ENCODE results near the gene XRCC2.
"Not testable (repeated sequence)": the region's sequence is repeated elsewhere in the genome, so short reads cannot be mapped to it uniquely, and the experiment has no call there.

The XRCC2 gene

GRCh38 chr7:152663931-152664330, 12.0 kb downstream of the XRCC2 start:
- no peak for DNase-seq

GRCh38 chr7:152663148-152663740, 12.7 kb downstream of the XRCC2 start:
- no peak for DNase-seq

GRCh38 chr7:152661479-152661878, 14.5 kb downstream of the XRCC2 start:
- no peak for DNase-seq

- no peak for DNase-seq
These were observed 15.9 kb downstream of the XRCC2 start for GRCh38 chr7:152660021-152660420.

- DNase-seq = no peak
These were observed 21.0 kb downstream of the XRCC2 start for GRCh38 chr7:152654971-152655370.

GRCh38 chr7:152649220-152649619, 26.7 kb downstream of the XRCC2 start:
- no peak for DNase-seq

GRCh38 chr7:152647009-152647408, 28.9 kb downstream of the XRCC2 start:
- no peak for DNase-seq

- DNase-seq = not testable (repeated sequence)
These were observed 29.4 kb downstream of the XRCC2 start for GRCh38 chr7:152646579-152646978.

- no peak for DNase-seq
These were observed 31.9 kb downstream of the XRCC2 start for GRCh38 chr7:152643979-152644559.

GRCh38 chr7:152641384-152641783, 34.6 kb downstream of the XRCC2 start:
- no peak for DNase-seq

GRCh38 chr7:152640829-152641228, 35.1 kb downstream of the XRCC2 start:
- DNase-seq = no peak

GRCh38 chr7:152637920-152638580, 37.9 kb downstream of the XRCC2 start:
- no peak for DNase-seq

GRCh38 chr7:152637161-152637560, 38.8 kb downstream of the XRCC2 start:
- DNase-seq = no peak

- no peak for DNase-seq
These were observed 39.5 kb downstream of the XRCC2 start for GRCh38 chr7:152636441-152636840.

GRCh38 chr7:152633504-152633903, 42.4 kb downstream of the XRCC2 start:
- DNase-seq = no peak

GRCh38 chr7:152633072-152633471, 42.9 kb downstream of the XRCC2 start:
- no peak for DNase-seq

- DNase-seq = not testable (repeated sequence)
These were observed 47.2 kb downstream of the XRCC2 start for GRCh38 chr7:152628772-152629171.

GRCh38 chr7:152624228-152624627, 51.7 kb downstream of the XRCC2 start:
- no peak for DNase-seq

GRCh38 chr7:152621426-152621825, 54.5 kb downstream of the XRCC2 start:
- DNase-seq = no peak

GRCh38 chr7:152619027-152619739, 56.8 kb downstream of the XRCC2 start:
- DNase-seq = no peak

GRCh38 chr7:152618427-152618826, 57.5 kb downstream of the XRCC2 start:
- no peak for DNase-seq

GRCh38 chr7:152617056-152617455, 58.9 kb downstream of the XRCC2 start:
- no peak for DNase-seq

- no peak for DNase-seq
These were observed 60.8 kb downstream of the XRCC2 start for GRCh38 chr7:152615031-152615741.
